HCT116 (cell line): Measurements from ENCODE around the gene SMS. TPM values are rescaled to one million over a fixed set of nuclear protein-coding genes. Genes with fewer than 3 reads are reported as not detected.

ENCODE experiments used
- ATAC-seq: fragments of 200-7000 bp; cut with Tn5 transposase; 2 replicates; pipeline ENCODE4 v1.9.1; 2020; ENCODE audit warnings: mild to moderate bottlenecking, moderate library complexity
- BruUV-seq: library from RNA; stranded (reverse); fragments of 400-500 nt; replicated peaks from 2 replicates; lab custom pipeline; 2021; lab: Mats Ljungman, UMichigan
- CTCF ChIA-PET: fragments of 300-600 bp; sonication (Branson Sonifier 250); formaldehyde crosslinking; loops from one replicate; lab custom pipeline; 2021; ENCODE audit warnings: antibody characterized with exemption; lab: Charles Lee
- POLR2A ChIA-PET: fragments of 300-600, 350-600 bp; sonication (Branson Sonifier 250); formaldehyde crosslinking; loops from one replicate; lab custom pipeline; 2021; ENCODE audit warnings: antibody characterized with exemption; lab: Charles Lee
- RAD21 ChIA-PET, 2 experiments: fragments of 300-600 bp; sonication (Branson Sonifier 250); formaldehyde crosslinking; loops; one replicate each; lab custom pipeline; 2023; ENCODE audit warnings: low total read pairs in 2 of 2; ENCODE audit not compliant: uncharacterized antibody in 2 of 2, unreplicated experiment in 2 of 2, low non-redundant PET in 1 of 2; lab: Charles Lee
- DNase-seq: peaks from one replicate; pipeline ENCODE4 v3.0.0-alpha.2; 2010; ENCODE audit warnings: low read depth, low spot score
- H2AFZ ChIP-seq: fragments of 200-600 bp; shearing (Covaris generic), sonication (generic); 2 replicates; pipeline ENCODE4 v1.6.1; 2017; ENCODE audit warnings: low read depth, mixed run types, mixed read lengths, antibody characterized with exemption, low read length; ENCODE audit not compliant: poor library complexity, severe bottlenecking
- H3K27ac ChIP-seq: 2 replicates; pipeline ENCODE4 v1.5.1; 2012; ENCODE audit warnings: low read depth, low read length
- H3K27me3 ChIP-seq: fragments of 200-600 bp; sonication (generic); 2 replicates; pipeline ENCODE4 v1.6.1; 2016; ENCODE audit warnings: mixed run types, low read length, mixed read lengths; ENCODE audit not compliant: insufficient read depth
- H3K36me3 ChIP-seq, 2 experiments: fragments of 200-500 bp in 1 of 2; fragments of 200-600 bp in 1 of 2; sonication (Bioruptor generic) in 1 of 2; sonication (generic) in 1 of 2; 2 replicates each; pipeline versions ENCODE4 v1.5.1 to v1.6.1; 2014 to 2016; ENCODE audit warnings: low read length in 2 of 2, inconsistent platforms in 1 of 2, mixed read lengths in 1 of 2, mixed run types in 1 of 2; ENCODE audit not compliant: insufficient read depth in 2 of 2, control insufficient read depth in 1 of 2
- H3K4me1 ChIP-seq, 2 experiments: fragments of 200-600 bp in 1 of 2; sonication (generic) in 1 of 2; 2 replicates each; pipeline versions ENCODE4 v1.5.1 to v1.6.1; 2012 to 2017; ENCODE audit warnings: low read length in 2 of 2, inconsistent platforms in 1 of 2, mild to moderate bottlenecking in 1 of 2, mixed read lengths in 1 of 2, mixed run types in 1 of 2, moderate library complexity in 1 of 2; ENCODE audit not compliant: insufficient read depth in 2 of 2, control insufficient read depth in 1 of 2
- H3K4me2 ChIP-seq: fragments of 200-600 bp; sonication (generic); 2 replicates; pipeline ENCODE4 v1.6.1; 2017; ENCODE audit warnings: mixed run types, low read length, mixed read lengths
- H3K4me3 ChIP-seq, 2 experiments: fragments of 200-600 bp in 1 of 2; sonication (generic) in 1 of 2; replicated peaks in 1 of 2; 2 replicates each; pipeline ENCODE4 v1.5.1; 2011 to 2016; ENCODE audit warnings: low read length in 2 of 2, control low read depth in 1 of 2, low read depth in 1 of 2, mild to moderate bottlenecking in 1 of 2, mixed read lengths in 1 of 2, mixed run types in 1 of 2
- H3K79me2 ChIP-seq: fragments of 200-600 bp; sonication (generic); 2 replicates; pipeline ENCODE4 v1.6.1; 2017; ENCODE audit warnings: mild to moderate bottlenecking, mixed run types, low read length, moderate library complexity, mixed read lengths; ENCODE audit not compliant: insufficient read depth
- H3K9ac ChIP-seq: fragments of 200-600 bp; sonication (generic); 2 replicates; pipeline ENCODE4 v1.6.1; 2016; ENCODE audit warnings: low read length, mixed read lengths
- H3K9me2 ChIP-seq: fragments of 200-600 bp; sonication (generic), shearing (Covaris generic); 2 replicates; pipeline ENCODE4 v1.6.1; 2017; ENCODE audit warnings: mixed run types, mild to moderate bottlenecking, moderate library complexity; ENCODE audit not compliant: insufficient read depth
- H3K9me3 ChIP-seq, 2 experiments: fragments of 200-500 bp in 1 of 2; fragments of 200-600 bp in 1 of 2; sonication (Bioruptor generic) in 1 of 2; sonication (generic) in 1 of 2; 2 replicates each; pipeline ENCODE4 v1.6.1; 2014 to 2017; ENCODE audit warnings: low read length in 2 of 2, mixed read lengths in 2 of 2, inconsistent platforms in 1 of 2, low read depth in 1 of 2, mild to moderate bottlenecking in 1 of 2, mixed run types in 1 of 2, moderate library complexity in 1 of 2; ENCODE audit not compliant: control insufficient read depth in 1 of 2, insufficient read depth in 1 of 2
- H4K20me1 ChIP-seq: fragments of 200-600 bp; sonication (generic), shearing (Covaris generic); 2 replicates; pipeline ENCODE4 v1.6.1; 2017; ENCODE audit warnings: mixed run types, mild to moderate bottlenecking, moderate library complexity; ENCODE audit not compliant: insufficient read depth
- CBX3 ChIP-seq: IDR thresholded peaks from 2 replicates; pipeline ENCODE4 v1.6.1; 2012; ENCODE audit warnings: low read depth
- EGR1 ChIP-seq: IDR thresholded peaks from 2 replicates; pipeline ENCODE4 v1.6.1; 2012; ENCODE audit warnings: low read depth
- ELF1 ChIP-seq: IDR thresholded peaks from 2 replicates; pipeline ENCODE4 v1.6.1; 2012; ENCODE audit warnings: low read depth, borderline replicate concordance
- EZH2 ChIP-seq: fragments of 200-600 bp; sonication (generic); IDR thresholded peaks from 2 replicates; pipeline ENCODE4 v1.6.1; 2017; ENCODE audit warnings: antibody characterized with exemption, mixed run types
- JUND ChIP-seq: IDR thresholded peaks from 2 replicates; pipeline ENCODE4 v1.6.1; 2012
- POLR2AphosphoS5 ChIP-seq: IDR thresholded peaks from 2 replicates; pipeline ENCODE4 v1.6.1; 2011; ENCODE audit warnings: mild to moderate bottlenecking, low read depth, low read length, moderate library complexity
- RAD21 ChIP-seq: IDR thresholded peaks from 2 replicates; pipeline ENCODE4 v1.6.1; 2012; ENCODE audit warnings: low read depth, mild to moderate bottlenecking
- SIN3A ChIP-seq: IDR thresholded peaks from 2 replicates; pipeline ENCODE4 v1.6.1; 2012; ENCODE audit warnings: low read depth
- SP1 ChIP-seq: IDR thresholded peaks from 2 replicates; pipeline ENCODE4 v1.6.1; 2012; ENCODE audit warnings: low read depth
- SRF ChIP-seq: IDR thresholded peaks from 2 replicates; pipeline ENCODE4 v1.6.1; 2012; ENCODE audit warnings: low read depth
- TCF7L2 ChIP-seq: IDR thresholded peaks from 2 replicates; pipeline ENCODE4 v1.7.0; 2011; ENCODE audit warnings: borderline replicate concordance, inconsistent platforms; ENCODE audit not compliant: insufficient read depth, insufficient read length; ENCODE audit errors: extremely low read depth
- YY1 ChIP-seq: IDR thresholded peaks from 2 replicates; pipeline ENCODE4 v1.6.1; 2011; ENCODE audit warnings: low read length, low read depth, moderate library complexity, mild to moderate bottlenecking; ENCODE audit not compliant: insufficient replicate concordance; ENCODE audit errors: extremely low read depth
- intact Hi-C: fragments of 100-400 bp; cut with micrococcal nuclease; formaldehyde crosslinking; loops from 2 replicates; pipeline ENCODE4 v1.10.0; 2022
- total RNA-seq: library from RNA; stranded (reverse); gene quantifications from one replicate; pipeline ENCODE4 v1.2.1, GENCODE V29; 2021; ENCODE audit not compliant: unreplicated experiment
- TF ChIP-seq, protein P1 (sequence below), 3 experiments: fragments of 200-600 bp in 1 of 3; sonication (generic) in 1 of 3; IDR thresholded peaks in 2 of 3; conservative IDR thresholded peaks in 1 of 3; 2 replicates each; pipeline ENCODE4 v1.5.1; 2012 to 2017; ENCODE audit warnings: low read depth in 2 of 3, low read length in 2 of 3, antibody characterized with exemption in 1 of 3, borderline replicate concordance in 1 of 3, control low read depth in 1 of 3, mild to moderate bottlenecking in 1 of 3, mixed read lengths in 1 of 3, mixed run types in 1 of 3, moderate library complexity in 1 of 3; ENCODE audit not compliant: insufficient read depth in 1 of 3
- TF ChIP-seq, protein P2 (sequence below): IDR thresholded peaks from 2 replicates; pipeline ENCODE4 v1.6.1; 2012
- TF ChIP-seq, protein P3 (sequence below): IDR thresholded peaks from 2 replicates; pipeline ENCODE4 v1.6.1; 2012
- TF ChIP-seq, protein P4 (sequence below): IDR thresholded peaks from 2 replicates; pipeline ENCODE4 v1.6.1; 2011; ENCODE audit warnings: mild to moderate bottlenecking, low read length, moderate library complexity; ENCODE audit not compliant: insufficient replicate concordance; ENCODE audit errors: extremely low read depth

Gene SMS
- total RNA-seq, 1 experiment from 2014 or later, result 164 TPM

DNA sequence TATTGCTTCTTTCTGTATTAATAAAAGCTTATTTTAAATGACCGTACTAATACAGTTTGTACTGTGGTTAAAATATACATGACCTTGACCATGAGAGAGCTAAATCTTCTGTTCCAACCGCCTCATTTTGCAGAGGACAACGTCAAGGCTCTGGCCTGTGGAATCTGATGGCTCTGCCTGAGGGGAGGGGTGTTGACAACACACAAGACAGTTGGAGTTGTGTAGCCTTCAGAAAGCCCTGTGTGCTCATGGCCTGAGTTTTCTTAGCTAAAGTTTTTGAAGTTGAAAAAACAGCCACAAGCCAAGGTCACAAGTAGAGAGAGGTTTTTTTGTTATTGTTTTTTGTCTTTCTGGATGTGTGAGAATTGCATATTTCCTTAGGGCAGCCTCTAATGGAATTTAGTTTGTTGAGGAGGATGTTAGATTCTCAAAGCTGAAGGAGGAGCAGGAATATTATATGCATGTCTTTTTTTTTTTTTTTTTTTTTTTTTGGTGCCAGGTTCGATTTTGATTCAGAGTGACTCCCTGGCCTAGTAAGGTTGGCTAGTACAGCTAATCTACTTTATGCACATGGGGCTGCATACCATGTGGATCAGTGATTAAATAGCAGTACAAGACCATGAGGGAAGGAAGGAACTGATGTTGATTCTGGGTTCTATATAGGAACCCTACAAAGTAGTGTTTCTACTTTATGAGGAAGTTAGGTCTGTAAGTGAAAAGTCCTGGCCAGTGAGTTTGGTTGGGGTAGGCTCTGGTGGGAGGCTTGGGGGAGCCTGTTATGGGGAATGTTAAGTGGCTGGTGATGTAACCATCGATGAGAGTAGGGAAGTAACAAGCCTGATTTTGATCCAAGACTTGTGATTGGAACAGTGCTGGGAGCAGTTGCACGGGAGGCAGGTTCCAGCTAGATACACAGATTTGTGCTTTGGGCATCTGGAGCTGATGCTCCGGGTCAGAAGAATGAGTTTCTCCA is 20.3 kb downstream of the SMS start:
- ChIA-PET POLR2A (no interaction called here), RAD21 (no interaction called here)
- H3K27me3 ChIP-seq, result no peaks in the 10 kb centered on the region
- ATAC-seq, result no peak
- H3K9me3 ChIP-seq, result no peaks in the 10 kb centered on the region
- BruUV-seq, result no TSS peak
- peaks cover 97% of the 10 kb centered on the region for H3K79me2 ChIP-seq
- no peaks in the 10 kb centered on the region for H3K36me3 ChIP-seq
- no peaks in the 10 kb centered on the region for H3K4me1 ChIP-seq
- peaks cover 8% of the 10 kb centered on the region; the same call in 1 of the 2 replicates for H4K20me1 ChIP-seq
- TF ChIP-seq POLR2AphosphoS5, result no peak
- TF ChIP-seq ELF1, result no peak
- no peak for TF ChIP-seq SP1
- TF ChIP-seq EGR1, result no peak
- no peak for TF ChIP-seq JUND
- TF ChIP-seq CBX3, result no peak
- no peak for TF ChIP-seq RAD21
- TF ChIP-seq, protein P1, sequence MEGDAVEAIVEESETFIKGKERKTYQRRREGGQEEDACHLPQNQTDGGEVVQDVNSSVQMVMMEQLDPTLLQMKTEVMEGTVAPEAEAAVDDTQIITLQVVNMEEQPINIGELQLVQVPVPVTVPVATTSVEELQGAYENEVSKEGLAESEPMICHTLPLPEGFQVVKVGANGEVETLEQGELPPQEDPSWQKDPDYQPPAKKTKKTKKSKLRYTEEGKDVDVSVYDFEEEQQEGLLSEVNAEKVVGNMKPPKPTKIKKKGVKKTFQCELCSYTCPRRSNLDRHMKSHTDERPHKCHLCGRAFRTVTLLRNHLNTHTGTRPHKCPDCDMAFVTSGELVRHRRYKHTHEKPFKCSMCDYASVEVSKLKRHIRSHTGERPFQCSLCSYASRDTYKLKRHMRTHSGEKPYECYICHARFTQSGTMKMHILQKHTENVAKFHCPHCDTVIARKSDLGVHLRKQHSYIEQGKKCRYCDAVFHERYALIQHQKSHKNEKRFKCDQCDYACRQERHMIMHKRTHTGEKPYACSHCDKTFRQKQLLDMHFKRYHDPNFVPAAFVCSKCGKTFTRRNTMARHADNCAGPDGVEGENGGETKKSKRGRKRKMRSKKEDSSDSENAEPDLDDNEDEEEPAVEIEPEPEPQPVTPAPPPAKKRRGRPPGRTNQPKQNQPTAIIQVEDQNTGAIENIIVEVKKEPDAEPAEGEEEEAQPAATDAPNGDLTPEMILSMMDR (IDR thresholded peaks at IDR 0.05 in 2 of 3, conservative IDR thresholded peaks at IDR 0.05 in 1 of 3; ENCODE audit: borderline replicate concordance in 1 of 3, insufficient read depth in 1 of 3, low read depth in 2 of 3, low read length in 2 of 3), result no peak
- no peak for TF ChIP-seq TCF7L2
- TF ChIP-seq, protein P2, sequence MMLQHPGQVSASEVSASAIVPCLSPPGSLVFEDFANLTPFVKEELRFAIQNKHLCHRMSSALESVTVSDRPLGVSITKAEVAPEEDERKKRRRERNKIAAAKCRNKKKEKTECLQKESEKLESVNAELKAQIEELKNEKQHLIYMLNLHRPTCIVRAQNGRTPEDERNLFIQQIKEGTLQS, result no peak
- no peak for TF ChIP-seq EZH2
- no peak for TF ChIP-seq SRF
- TF ChIP-seq, protein P3, sequence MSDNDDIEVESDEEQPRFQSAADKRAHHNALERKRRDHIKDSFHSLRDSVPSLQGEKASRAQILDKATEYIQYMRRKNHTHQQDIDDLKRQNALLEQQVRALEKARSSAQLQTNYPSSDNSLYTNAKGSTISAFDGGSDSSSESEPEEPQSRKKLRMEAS, result no peak
- no peak for TF ChIP-seq SIN3A
- TF ChIP-seq, protein P4, sequence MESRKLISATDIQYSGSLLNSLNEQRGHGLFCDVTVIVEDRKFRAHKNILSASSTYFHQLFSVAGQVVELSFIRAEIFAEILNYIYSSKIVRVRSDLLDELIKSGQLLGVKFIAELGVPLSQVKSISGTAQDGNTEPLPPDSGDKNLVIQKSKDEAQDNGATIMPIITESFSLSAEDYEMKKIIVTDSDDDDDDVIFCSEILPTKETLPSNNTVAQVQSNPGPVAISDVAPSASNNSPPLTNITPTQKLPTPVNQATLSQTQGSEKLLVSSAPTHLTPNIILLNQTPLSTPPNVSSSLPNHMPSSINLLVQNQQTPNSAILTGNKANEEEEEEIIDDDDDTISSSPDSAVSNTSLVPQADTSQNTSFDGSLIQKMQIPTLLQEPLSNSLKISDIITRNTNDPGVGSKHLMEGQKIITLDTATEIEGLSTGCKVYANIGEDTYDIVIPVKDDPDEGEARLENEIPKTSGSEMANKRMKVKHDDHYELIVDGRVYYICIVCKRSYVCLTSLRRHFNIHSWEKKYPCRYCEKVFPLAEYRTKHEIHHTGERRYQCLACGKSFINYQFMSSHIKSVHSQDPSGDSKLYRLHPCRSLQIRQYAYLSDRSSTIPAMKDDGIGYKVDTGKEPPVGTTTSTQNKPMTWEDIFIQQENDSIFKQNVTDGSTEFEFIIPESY, result no peak
- TF ChIP-seq YY1, result no peak
- TF ChIP-seq, all 23 proteins: peak for 0
- DNase-seq, result no peak
- Histone ChIP-seq H3K9me2 (no peaks in the 10 kb centered on the region), H3K27ac (no peak overlapping the region), H3K4me3 (no peak overlapping the region), H2AFZ (no peak overlapping the region), H3K9ac (no peak overlapping the region), H3K4me2 (no peak overlapping the region)
- intact Hi-C loops, result no loop called here
- CTCF ChIA-PET, result no interaction called here
